Upper lobe of right lung (tissue), 1 donor: ENCODE measurements around the gene SLC25A3. TPM values are rescaled to one million over a fixed set of nuclear protein-coding genes. Genes with fewer than 3 reads are reported as not detected.

Experiments
- ATAC-seq: fragments of 200-7000 bp; cut with Tn5 transposase; one replicate; pipeline ENCODE4 v1.9.1; 2020; ENCODE audit warnings: mild to moderate bottlenecking, moderate library complexity
- DNase-seq: peaks from one replicate; pipeline ENCODE4 v3.0.0-alpha.2; 2020
- H3K27ac ChIP-seq: fragments of 200-600 bp; one replicate; pipeline ENCODE4 v1.8.0; 2022
- H3K27me3 ChIP-seq: fragments of 200-600 bp; one replicate; pipeline ENCODE4 v1.8.0; 2022; ENCODE audit warnings: mild to moderate bottlenecking
- H3K36me3 ChIP-seq: fragments of 200-600 bp; one replicate; pipeline ENCODE4 v1.8.0; 2022
- H3K4me1 ChIP-seq: fragments of 200-600 bp; one replicate; pipeline ENCODE4 v1.8.0; 2022
- H3K4me3 ChIP-seq: fragments of 200-600 bp; one replicate; pipeline ENCODE4 v1.8.0; 2022; ENCODE audit warnings: mild to moderate bottlenecking
- H3K9me3 ChIP-seq: fragments of 200-600 bp; one replicate; pipeline ENCODE4 v1.8.0; 2022
- intact Hi-C: fragments of 100-400 bp; cut with DNase I; formaldehyde crosslinking; loops from one replicate; pipeline ENCODE4 v1.11.0; 2022
- total RNA-seq: library from RNA; stranded (reverse); fragmentation: NEBNext Ultra II Directional; extraction: Animal tissue kit (Norgen Biotek cat#: 25700); gene quantifications from one replicate; pipeline ENCODE4 v1.2.1, GENCODE V29; 2021
- TF ChIP-seq, protein P1 (sequence below): fragments of 200-600 bp; IDR thresholded peaks from one replicate; pipeline ENCODE4 v1.8.0; 2022; ENCODE audit warnings: antibody characterized with exemption
- donor health status: DM: no; HTN: yes; CAD: no; lungs with severe emphysema.

The SLC25A3 gene
- total RNA-seq, 1 donor from 2014 or later, result 355 TPM

- no peaks in the 10 kb centered on the region for H3K4me1 ChIP-seq
- no peak overlapping the region for H3K4me3 ChIP-seq
- no peak overlapping the region for H3K27ac ChIP-seq
- ATAC-seq (no peak), DNase-seq (no peak)
- intact Hi-C loops, result no loop called here
- no peaks in the 10 kb centered on the region for H3K36me3 ChIP-seq
- no peaks in the 10 kb centered on the region for H3K9me3 ChIP-seq
- H3K27me3 ChIP-seq, result no peaks in the 10 kb centered on the region
- TF ChIP-seq, protein P1, sequence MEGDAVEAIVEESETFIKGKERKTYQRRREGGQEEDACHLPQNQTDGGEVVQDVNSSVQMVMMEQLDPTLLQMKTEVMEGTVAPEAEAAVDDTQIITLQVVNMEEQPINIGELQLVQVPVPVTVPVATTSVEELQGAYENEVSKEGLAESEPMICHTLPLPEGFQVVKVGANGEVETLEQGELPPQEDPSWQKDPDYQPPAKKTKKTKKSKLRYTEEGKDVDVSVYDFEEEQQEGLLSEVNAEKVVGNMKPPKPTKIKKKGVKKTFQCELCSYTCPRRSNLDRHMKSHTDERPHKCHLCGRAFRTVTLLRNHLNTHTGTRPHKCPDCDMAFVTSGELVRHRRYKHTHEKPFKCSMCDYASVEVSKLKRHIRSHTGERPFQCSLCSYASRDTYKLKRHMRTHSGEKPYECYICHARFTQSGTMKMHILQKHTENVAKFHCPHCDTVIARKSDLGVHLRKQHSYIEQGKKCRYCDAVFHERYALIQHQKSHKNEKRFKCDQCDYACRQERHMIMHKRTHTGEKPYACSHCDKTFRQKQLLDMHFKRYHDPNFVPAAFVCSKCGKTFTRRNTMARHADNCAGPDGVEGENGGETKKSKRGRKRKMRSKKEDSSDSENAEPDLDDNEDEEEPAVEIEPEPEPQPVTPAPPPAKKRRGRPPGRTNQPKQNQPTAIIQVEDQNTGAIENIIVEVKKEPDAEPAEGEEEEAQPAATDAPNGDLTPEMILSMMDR, result no peak
These were observed 11.4 kb upstream of the SLC25A3 start for GRCh38 chr12:98582093-98582492.

DNA sequence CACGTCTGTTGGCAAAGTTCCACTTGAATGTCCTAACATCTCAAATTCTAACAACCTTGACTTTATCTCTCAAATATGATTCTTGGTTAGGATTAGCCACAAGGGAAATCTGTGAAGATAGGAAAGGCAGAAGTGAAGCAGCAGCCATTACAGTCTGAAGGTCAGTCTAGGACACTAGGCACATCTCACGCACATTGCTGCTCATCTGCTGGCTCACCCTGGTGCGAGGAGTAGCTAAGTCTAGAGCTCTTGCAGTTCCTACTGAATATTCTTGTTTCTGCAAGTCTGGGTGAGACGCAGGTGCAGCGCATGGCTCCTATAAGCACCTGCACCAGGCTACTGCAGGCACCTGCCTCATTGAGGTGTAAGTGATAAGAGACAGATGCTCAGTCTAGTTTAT is 6.4 kb upstream of the SLC25A3 start:
- DNase-seq (no peak), ATAC-seq (no peak)
- intact Hi-C loops, result no loop called here
- H3K9me3 ChIP-seq, result no peaks in the 10 kb centered on the region
- H3K4me1 ChIP-seq, result no peaks in the 10 kb centered on the region
- H3K36me3 ChIP-seq, result no peaks in the 10 kb centered on the region
- no peaks in the 10 kb centered on the region for H3K27me3 ChIP-seq
- TF ChIP-seq, protein P1, result no peak
- H3K4me3 ChIP-seq, result no peak overlapping the region
- no peak overlapping the region for H3K27ac ChIP-seq

- no peak overlapping the region for H3K27ac ChIP-seq
- no peak overlapping the region for H3K4me3 ChIP-seq
- intact Hi-C loops, result no loop called here
- ATAC-seq, result no peak
- peaks cover 6% of the 10 kb centered on the region for H3K36me3 ChIP-seq
- no peaks in the 10 kb centered on the region for H3K27me3 ChIP-seq
- H3K9me3 ChIP-seq, result no peaks in the 10 kb centered on the region
- peaks cover 11% of the 10 kb centered on the region for H3K4me1 ChIP-seq
- DNase-seq, result no peak
- TF ChIP-seq, protein P1, result no peak
These were observed 2.3 kb upstream of the SLC25A3 start for GRCh38 chr12:98591209-98591608.

GRCh38 chr12:98592825-98593322 is 612 bp upstream of the SLC25A3 start:
- ATAC-seq (no peak), DNase-seq (no peak)
- peak overlapping the region; percentile 98 for H3K4me3 ChIP-seq
- intact Hi-C loops, result no loop called here
- H3K27me3 ChIP-seq, result no peaks in the 10 kb centered on the region
- TF ChIP-seq, protein P1, result no peak
- peak overlapping the region; percentile 99 for H3K27ac ChIP-seq
- no peaks in the 10 kb centered on the region for H3K9me3 ChIP-seq
- peaks cover 22% of the 10 kb centered on the region for H3K36me3 ChIP-seq
- H3K4me1 ChIP-seq, result peaks cover 18% of the 10 kb centered on the region

DNA sequence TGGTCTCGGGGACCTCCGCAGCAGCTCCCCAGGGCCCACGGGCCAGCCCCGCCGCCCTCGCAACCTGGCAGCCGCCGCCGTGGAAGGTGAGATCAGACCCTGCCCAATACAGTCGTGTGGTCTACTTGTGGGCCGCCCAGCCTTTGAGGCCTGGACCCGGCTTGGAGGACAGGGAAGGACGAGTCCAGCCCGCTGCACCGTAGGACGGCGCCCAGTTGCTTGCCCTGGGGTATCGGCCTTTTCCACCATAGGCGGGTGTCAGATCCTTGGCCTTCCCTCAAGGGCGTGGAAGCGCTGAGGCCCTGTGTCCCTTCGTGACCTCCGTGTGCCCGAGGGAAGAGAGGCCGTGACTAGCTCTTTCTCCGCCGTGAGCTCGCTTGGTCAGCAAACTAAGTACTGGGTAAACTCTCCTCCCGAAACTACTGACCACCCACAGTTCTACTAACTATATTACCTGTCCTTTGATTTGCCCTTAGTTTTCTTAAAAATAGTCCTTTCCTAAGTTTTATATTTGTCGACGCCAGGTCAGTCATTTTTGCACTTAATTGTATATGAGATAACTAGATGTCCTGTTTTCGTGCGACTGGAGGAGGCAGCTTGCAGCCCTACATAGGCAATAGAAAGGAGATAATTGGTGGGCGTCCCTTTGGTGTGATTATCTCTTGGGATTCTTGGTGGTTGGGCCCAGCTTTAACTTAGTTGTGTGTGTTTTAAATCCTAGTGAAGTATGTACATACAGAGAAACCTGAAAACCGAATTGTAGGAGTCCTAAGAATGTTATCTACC is 757 bp downstream of the SLC25A3 start:
- Histone ChIP-seq H3K27ac (peak overlapping the region; percentile 99), H3K4me1 (peaks cover 18% of the 10 kb centered on the region), H3K4me3 (peak overlapping the region; percentile 98), H3K9me3 (no peaks in the 10 kb centered on the region), H3K36me3 (peaks cover 36% of the 10 kb centered on the region), H3K27me3 (no peaks in the 10 kb centered on the region)
- ATAC-seq (peak; percentile 66), DNase-seq (peak; percentile 78)
- TF ChIP-seq, protein P1, result no peak
- intact Hi-C loops, result no loop called here
